Amniotic epithelial cell (primary cell): ENCODE results near the gene ANKRD40CL.

ENCODE experiments used
- DNase-seq: peaks from one replicate; pipeline ENCODE4 v3.0.0-alpha.2; 2010; ENCODE audit warnings: low read depth

The ANKRD40CL gene

DNA sequence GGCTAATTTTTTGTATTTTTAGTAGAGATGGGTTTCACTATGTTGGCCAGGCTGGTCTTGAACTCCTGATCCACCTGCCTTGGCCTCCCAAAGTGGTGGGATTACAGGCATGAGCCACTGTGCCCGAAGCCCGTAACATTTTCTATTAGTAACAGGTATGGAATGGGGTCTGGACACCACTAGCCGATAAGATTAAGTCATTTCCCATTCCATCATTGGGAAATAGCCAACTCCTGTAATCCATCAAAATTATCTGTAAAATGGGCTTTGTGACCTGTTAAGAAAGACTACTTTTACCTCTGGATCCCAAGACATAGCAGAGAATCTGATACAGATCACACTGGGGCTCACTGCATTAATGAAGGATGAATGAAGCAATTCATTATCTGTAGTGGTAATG is 51.8 kb downstream of the ANKRD40CL start:
- peak; percentile 92 for DNase-seq

DNA sequence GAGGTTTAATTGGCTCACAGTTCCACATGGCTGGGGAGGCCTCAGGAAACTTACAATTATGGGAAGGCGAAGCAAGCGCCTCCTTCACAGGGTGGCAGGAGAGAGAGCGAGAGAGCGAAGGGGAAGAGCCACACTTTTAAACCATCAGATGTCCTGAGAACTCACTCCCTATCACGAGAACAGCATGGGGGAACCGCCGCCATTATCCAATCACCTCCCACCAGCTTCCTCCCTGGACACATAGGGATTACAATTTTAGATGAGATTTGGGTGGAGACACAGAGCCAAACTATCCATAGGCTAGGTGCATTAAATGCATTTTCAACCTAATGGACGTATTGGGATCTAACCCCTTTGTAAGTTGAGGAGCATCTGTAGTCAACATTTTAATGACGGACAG is 54.7 kb downstream of the ANKRD40CL start:
- no peak for DNase-seq
